ENCODE results near the gene NKAIN2.

The NKAIN2 gene

GRCh38 chr6:124470803-124471202 is 667.1 kb downstream of the NKAIN2 start:
- H3K4me3 ChIP-seq (ENCODE audit: low read depth, low read length), result no peak overlapping the region

DNA sequence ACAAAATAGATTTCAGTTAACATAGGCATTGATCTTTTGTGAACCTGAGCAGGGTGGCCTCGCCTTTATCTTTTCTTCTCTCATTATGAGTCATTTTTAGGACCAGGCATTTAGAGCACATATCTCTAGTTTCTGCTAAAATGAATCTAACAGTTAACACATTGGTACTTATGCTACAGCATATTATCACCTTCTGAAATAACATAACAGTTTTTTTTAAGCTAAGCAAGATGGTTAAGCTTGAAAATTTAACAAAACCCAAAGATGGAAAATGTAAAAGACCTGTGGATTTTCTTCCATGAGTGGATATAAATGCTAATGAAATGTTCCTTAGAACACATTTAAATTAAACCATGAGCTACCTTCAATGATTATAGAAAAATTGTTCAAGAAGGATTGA is 671.5 kb downstream of the NKAIN2 start:
- no peak overlapping the region for H3K4me3 ChIP-seq (ENCODE audit: low read depth, low read length)

DNA sequence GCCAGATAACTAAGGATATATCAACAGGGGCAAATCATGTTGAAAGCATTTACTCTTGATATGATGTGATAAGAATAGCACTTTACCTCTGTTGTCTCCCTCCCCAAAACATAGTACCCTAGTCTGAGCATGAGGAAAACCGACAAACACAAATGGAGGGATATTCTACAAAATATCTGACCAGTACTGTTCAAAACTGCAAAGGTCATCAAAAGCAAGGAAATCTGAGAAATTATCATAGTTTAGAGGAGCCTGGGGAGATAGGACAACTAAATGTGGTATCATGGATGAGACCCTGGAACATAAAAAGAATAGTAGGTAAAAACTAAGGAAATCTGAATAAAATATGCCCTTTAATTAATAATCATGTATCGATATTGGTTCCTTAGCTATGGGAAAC is 675.2 kb downstream of the NKAIN2 start:
- no peak overlapping the region for H3K4me3 ChIP-seq (ENCODE audit: low read depth, low read length)

- no peak overlapping the region for H3K4me3 ChIP-seq (ENCODE audit: low read depth, low read length)
These were observed 676.3 kb downstream of the NKAIN2 start for GRCh38 chr6:124479991-124480430.

GRCh38 chr6:124482071-124482491 is 678.4 kb downstream of the NKAIN2 start:
- H3K4me3 ChIP-seq (ENCODE audit: low read depth, low read length), result no peak overlapping the region

DNA sequence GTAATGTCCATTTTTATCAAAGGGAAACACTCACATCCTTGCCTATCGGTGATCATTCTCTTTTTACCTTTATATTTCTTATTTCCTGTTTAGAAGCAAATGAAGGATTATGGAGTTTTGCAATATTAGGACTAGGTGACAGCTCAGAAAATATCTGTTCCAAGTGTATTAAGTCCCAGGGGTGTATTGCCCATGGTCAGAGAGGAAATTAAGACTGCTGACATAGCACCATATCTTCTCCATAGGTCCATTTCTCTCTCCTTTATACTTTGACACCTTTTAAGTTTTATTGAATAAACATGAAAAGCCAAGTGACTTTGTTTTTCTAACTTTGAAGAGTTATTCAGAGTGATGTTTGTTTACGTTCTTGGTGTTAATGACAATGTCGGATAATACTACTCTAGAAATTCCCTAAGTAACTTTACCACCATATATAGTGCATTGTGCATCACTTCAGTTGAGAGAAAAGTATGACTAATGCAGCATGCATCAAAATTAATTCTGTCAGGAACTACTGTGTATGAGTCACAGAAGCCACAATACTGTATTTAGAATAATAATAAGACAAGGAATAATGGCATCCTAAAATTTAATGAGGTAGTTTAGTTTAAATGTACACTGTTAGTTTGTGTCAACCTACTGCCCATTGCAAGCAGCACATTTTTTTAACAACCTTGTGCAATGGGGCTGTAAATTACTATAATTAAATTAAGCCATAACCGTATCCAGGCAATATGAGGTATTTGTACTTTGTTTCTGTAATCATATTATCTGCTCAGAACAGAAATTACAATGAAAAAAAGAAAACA is 684.2 kb downstream of the NKAIN2 start:
- no peak overlapping the region for H3K4me3 ChIP-seq (ENCODE audit: low read depth, low read length)

GRCh38 chr6:124490122-124490521 is 686.5 kb downstream of the NKAIN2 start:
- H3K4me3 ChIP-seq (ENCODE audit: low read depth, low read length), result no peak overlapping the region

- H3K4me3 ChIP-seq (ENCODE audit: low read depth, low read length), result no peak overlapping the region
These were observed 689.6 kb downstream of the NKAIN2 start for GRCh38 chr6:124493259-124493658.

GRCh38 chr6:124494956-124495664 is 691.4 kb downstream of the NKAIN2 start:
- H3K4me3 ChIP-seq (ENCODE audit: low read depth, low read length), result no peak overlapping the region

- no peak overlapping the region for H3K4me3 ChIP-seq (ENCODE audit: low read depth, low read length)
These were observed 692.1 kb downstream of the NKAIN2 start for GRCh38 chr6:124495665-124496190.

DNA sequence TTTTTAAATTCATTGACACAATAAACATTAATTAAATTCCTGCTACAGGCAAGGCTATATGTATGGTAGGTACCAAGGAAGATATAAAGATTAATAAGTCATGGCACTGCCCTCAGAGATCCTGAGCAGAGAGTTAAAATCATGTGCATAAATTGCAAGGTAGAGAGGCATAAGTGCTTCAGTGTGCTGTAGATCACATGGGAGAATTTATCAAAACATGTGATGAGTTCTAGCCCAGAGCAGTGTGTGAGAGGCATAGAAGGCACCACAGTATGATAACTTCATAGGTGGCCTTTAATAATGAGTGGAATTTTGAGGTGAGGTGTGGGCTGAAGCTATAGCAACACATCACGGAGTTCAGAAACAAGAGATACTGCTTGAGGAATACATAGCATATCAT is 692.7 kb downstream of the NKAIN2 start:
- H3K4me3 ChIP-seq (ENCODE audit: low read depth, low read length), result no peak overlapping the region

DNA sequence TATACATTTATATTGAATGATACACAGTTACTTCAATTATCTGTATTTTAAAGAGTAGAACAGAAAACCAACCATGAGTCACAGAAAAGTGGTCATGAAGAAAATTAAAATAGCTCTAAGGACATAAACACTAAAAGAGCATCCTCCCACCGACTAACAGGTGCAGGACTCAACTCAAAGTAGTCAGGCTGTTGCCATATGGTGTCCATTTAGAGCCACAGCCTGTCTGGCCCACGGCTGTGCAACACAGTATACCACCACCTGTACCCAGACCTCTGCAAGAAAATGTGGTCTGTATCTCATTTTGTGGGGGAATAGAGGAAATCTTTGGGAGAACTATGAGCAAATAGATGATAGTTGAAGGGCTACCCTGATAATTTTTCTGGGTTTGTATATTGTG is 708.8 kb downstream of the NKAIN2 start:
- no peak overlapping the region for H3K4me3 ChIP-seq (ENCODE audit: low read depth, low read length)

DNA sequence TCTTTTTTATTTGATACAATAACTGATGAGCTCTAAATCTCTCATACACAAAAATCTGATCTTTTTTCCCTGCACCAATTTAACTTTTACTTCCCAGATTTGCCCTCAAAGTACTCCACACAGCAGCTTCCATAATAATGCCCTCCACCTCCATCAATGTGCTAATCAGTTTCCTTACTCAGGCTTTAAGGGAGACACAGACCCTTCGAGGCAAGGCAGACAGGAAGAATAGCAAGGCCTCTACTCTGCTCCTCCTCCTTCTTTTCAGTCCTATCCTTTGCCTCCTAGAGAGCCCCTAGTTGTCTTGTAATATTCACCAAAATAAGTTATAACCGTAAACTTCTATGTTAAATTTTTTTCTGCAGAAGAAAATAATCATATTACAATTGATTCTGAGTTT is 713.7 kb downstream of the NKAIN2 start:
- no peak overlapping the region for H3K4me3 ChIP-seq (ENCODE audit: low read depth, low read length)

DNA sequence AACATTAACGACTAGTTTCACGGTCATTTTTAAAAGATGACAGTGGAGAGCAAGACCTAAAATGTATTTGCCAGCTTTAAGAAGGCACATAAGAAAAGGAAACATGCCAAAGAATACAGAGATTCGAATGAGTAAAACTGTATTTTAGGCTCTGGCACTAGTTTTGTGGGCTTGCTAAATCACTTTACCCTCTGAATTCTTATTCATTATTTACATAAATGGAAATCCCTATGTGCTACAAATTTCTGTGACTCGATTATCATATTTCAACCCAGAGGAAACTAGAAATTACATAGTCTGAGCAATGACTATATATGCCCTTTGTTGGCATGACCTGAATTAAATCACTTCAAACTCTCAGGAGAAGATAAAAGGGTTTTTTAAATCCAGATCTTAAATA is 716.8 kb downstream of the NKAIN2 start:
- H3K4me3 ChIP-seq (ENCODE audit: low read depth, low read length), result no peak overlapping the region

GRCh38 chr6:124522335-124522734 is 718.7 kb downstream of the NKAIN2 start:
- no peak overlapping the region for H3K4me3 ChIP-seq (ENCODE audit: low read depth, low read length)

- H3K4me3 ChIP-seq (ENCODE audit: low read depth, low read length), result no peak overlapping the region
These were observed 721.0 kb downstream of the NKAIN2 start for GRCh38 chr6:124524491-124525200.

GRCh38 chr6:124530926-124531325 is 727.3 kb downstream of the NKAIN2 start:
- no peak overlapping the region for H3K4me3 ChIP-seq (ENCODE audit: low read depth, low read length)

GRCh38 chr6:124535299-124535698 is 731.6 kb downstream of the NKAIN2 start:
- no peak overlapping the region for H3K4me3 ChIP-seq (ENCODE audit: low read depth, low read length)

- no peak overlapping the region for H3K4me3 ChIP-seq (ENCODE audit: low read depth, low read length)
These were observed 732.1 kb downstream of the NKAIN2 start for GRCh38 chr6:124535746-124536145.

GRCh38 chr6:124536157-124536841 is 732.6 kb downstream of the NKAIN2 start:
- no peak overlapping the region for H3K4me3 ChIP-seq (ENCODE audit: low read depth, low read length)

- no peak overlapping the region for H3K4me3 ChIP-seq (ENCODE audit: low read depth, low read length)
These were observed 733.2 kb downstream of the NKAIN2 start for GRCh38 chr6:124536842-124537191.
